ENCODE data around the gene GSTM2.

GSTM2 gene

DNA sequence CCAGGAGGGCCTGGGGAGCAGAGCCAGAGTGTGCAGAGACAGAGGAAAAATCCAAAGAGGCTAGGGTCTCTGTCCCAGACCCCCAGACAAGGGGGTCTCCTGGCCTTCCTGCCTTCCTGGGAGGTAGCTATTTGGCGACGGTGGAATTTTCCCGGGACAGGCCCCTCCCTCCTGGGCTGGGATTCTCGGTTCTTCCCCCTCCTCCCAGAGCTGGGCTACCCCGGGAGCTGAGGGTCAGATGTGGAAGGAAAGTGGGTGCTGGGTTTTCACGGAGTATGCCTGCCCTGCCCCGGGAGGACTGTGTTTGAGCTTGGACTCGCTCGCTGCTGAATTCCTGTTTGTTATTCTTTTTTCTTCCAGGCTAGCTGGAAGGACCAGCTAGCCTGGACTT is 47.5 kb upstream of the GSTM2 start:
- Histone ChIP-seq H3K27ac (ENCODE audit: low read depth, low read length) (peak overlapping the region; percentile 60), H2AK5ac (ENCODE audit: low read length) (peak overlapping the region; percentile 90)
- no CpG with 5 or more reads among the region's 9 CpGs for WGBS (ENCODE audit: extremely low coverage, insufficient coverage, insufficient read length)

GRCh38 chr1:109620841-109621286 is 47.0 kb upstream of the GSTM2 start:
- H3K18ac ChIP-seq (ENCODE audit: low read length): peak overlapping the region; percentile 30
- H2AFZ ChIP-seq (ENCODE audit: insufficient read depth, low read length, poor library complexity): peak overlapping the region; percentile 64
- peak; percentile 93 to 95 for DNase-seq
- H3K27ac ChIP-seq (ENCODE audit: low read depth, low read length): peak overlapping the region; percentile 60
- H3K79me1 ChIP-seq (ENCODE audit: low read length): peaks cover 18% of the 10 kb centered on the region
- no peaks in the 10 kb centered on the region for H3K9me3 ChIP-seq (ENCODE audit: insufficient read depth, low read depth, low read length)
- peaks cover under 1 to 3% of the 10 kb centered on the region in 2 experiments for H3K36me3 ChIP-seq (ENCODE audit: control insufficient read depth in 1 of 2, insufficient read depth in 2 of 2, low read length in 2 of 2)
- no peak overlapping the region for H2AK5ac ChIP-seq (ENCODE audit: low read length)
- no peak overlapping the region for H3K23ac ChIP-seq (ENCODE audit: low read length)
- H3K4me1 ChIP-seq (ENCODE audit: control insufficient read depth in 1 of 2, insufficient read depth in 2 of 2, low read length in 2 of 2): peaks cover 9 to 13% of the 10 kb centered on the region in 2 experiments
- H3K79me2 ChIP-seq (ENCODE audit: control insufficient read depth, insufficient read depth, low read length, poor library complexity): peaks cover 9% of the 10 kb centered on the region
- H3K4me3 ChIP-seq (ENCODE audit: low read depth, low read length): peak overlapping the region; percentile 77
- no peak overlapping the region for H2BK12ac ChIP-seq (ENCODE audit: low read length)
- H3K9ac ChIP-seq (ENCODE audit: low read length): peak overlapping the region; percentile 44
- no peak overlapping the region for H2BK5ac ChIP-seq (ENCODE audit: low read depth, low read length, poor library complexity)
- H4K91ac ChIP-seq (ENCODE audit: low read depth, low read length): peak overlapping the region; percentile 11
- WGBS (ENCODE audit: extremely low coverage, insufficient coverage, insufficient read length): no CpG with 5 or more reads among the region's 18 CpGs
- peak overlapping the region; percentile 82 for H3K4me2 ChIP-seq (ENCODE audit: low read length)
- H3K14ac ChIP-seq (ENCODE audit: low read length): peak overlapping the region; percentile 46
- H4K12ac ChIP-seq (ENCODE audit: low read depth, low read length): no peak overlapping the region
- H4K8ac ChIP-seq (ENCODE audit: low read depth, low read length): peak overlapping the region; percentile 71
- H3K4ac ChIP-seq (ENCODE audit: low read depth, low read length): peak overlapping the region; percentile 47
- H3K27me3 ChIP-seq (ENCODE audit: insufficient read depth, low read length): no peaks in the 10 kb centered on the region
- no peak overlapping the region for H2BK120ac ChIP-seq (ENCODE audit: insufficient read depth, low read length, poor library complexity)

More for the DNA sequence above, 47.5 kb upstream of the GSTM2 start:
- DNase-seq: peak; percentile 31 to 68
- H3K23ac ChIP-seq (ENCODE audit: low read length): no peak overlapping the region
- peak overlapping the region; percentile 82 for H3K4me2 ChIP-seq (ENCODE audit: low read length)
- H3K9me3 ChIP-seq (ENCODE audit: insufficient read depth, low read depth, low read length): no peaks in the 10 kb centered on the region
- peak overlapping the region; percentile 65 for H2AFZ ChIP-seq (ENCODE audit: insufficient read depth, low read length, poor library complexity)
- H3K4me3 ChIP-seq (ENCODE audit: low read depth, low read length): peak overlapping the region; percentile 77
- H4K91ac ChIP-seq (ENCODE audit: low read depth, low read length): peak overlapping the region; percentile 80
- H2BK120ac ChIP-seq (ENCODE audit: insufficient read depth, low read length, poor library complexity): peak overlapping the region; percentile 78
- peak overlapping the region; percentile 47 for H2BK5ac ChIP-seq (ENCODE audit: low read depth, low read length, poor library complexity)
- H3K9ac ChIP-seq (ENCODE audit: low read length): peak overlapping the region; percentile 81
- peak overlapping the region; percentile 96 for H4K12ac ChIP-seq (ENCODE audit: low read depth, low read length)
- peaks cover 9% of the 10 kb centered on the region for H3K79me2 ChIP-seq (ENCODE audit: control insufficient read depth, insufficient read depth, low read length, poor library complexity)
- H3K4ac ChIP-seq (ENCODE audit: low read depth, low read length): peak overlapping the region; percentile 73
- H3K18ac ChIP-seq (ENCODE audit: low read length): peak overlapping the region; percentile 98
- H3K27me3 ChIP-seq (ENCODE audit: insufficient read depth, low read length): no peaks in the 10 kb centered on the region
- H3K14ac ChIP-seq (ENCODE audit: low read length): peak overlapping the region; percentile 90
- peaks cover 0 to 2% of the 10 kb centered on the region in 2 experiments for H3K36me3 ChIP-seq (ENCODE audit: control insufficient read depth in 1 of 2, insufficient read depth in 2 of 2, low read length in 2 of 2)
- peaks cover 9 to 13% of the 10 kb centered on the region in 2 experiments for H3K4me1 ChIP-seq (ENCODE audit: control insufficient read depth in 1 of 2, insufficient read depth in 2 of 2, low read length in 2 of 2)
- H4K8ac ChIP-seq (ENCODE audit: low read depth, low read length): peak overlapping the region; percentile 89
- H2BK12ac ChIP-seq (ENCODE audit: low read length): peak overlapping the region; percentile 90
- H3K79me1 ChIP-seq (ENCODE audit: low read length): peaks cover 18% of the 10 kb centered on the region

DNA sequence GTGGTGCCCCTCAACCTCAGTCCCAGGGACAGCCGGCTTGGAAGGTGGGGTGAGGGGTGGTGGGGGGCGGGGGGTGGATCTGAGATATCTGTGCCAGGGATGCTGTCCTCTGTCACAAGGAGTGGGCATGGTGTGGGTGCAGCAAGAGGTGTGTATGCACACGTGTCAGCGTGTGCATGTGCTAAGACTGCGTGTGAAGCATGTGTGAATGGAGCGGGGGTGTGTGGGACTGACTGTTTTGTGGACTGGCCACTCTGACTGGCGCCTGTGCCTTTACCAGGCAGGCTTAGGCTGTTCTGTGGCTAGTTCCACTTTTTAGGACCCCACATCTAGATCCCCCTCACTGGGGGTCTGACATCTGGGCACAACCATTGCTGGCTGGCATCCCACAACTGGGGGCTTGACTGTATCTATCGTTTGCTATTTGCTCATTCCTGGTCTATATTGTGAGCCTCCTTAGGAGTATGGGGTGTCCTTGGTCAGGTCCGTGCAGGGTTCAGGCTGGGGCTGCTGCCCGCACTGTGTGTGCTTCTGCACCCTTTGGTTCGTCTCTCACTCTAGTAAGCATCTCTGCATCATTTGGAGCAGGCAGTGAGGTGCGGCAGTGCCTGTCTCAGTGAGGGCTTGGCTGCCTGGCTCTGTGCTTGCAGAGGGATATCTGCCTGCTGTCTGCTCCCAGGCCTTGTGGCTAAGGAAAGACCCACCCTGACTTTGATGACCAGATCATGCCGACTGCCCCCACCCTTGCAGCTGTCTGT is 46.3 kb upstream of the GSTM2 start:
- peaks cover 8 to 9% of the 10 kb centered on the region in 2 experiments for H3K36me3 ChIP-seq (ENCODE audit: control insufficient read depth in 1 of 2, insufficient read depth in 2 of 2, low read length in 2 of 2)
- no peak overlapping the region for H2BK12ac ChIP-seq (ENCODE audit: low read length)
- no peak overlapping the region for H4K12ac ChIP-seq (ENCODE audit: low read depth, low read length)
- peak overlapping the region; percentile 64 for H2AFZ ChIP-seq (ENCODE audit: insufficient read depth, low read length, poor library complexity)
- peaks cover 18% of the 10 kb centered on the region for H3K79me1 ChIP-seq (ENCODE audit: low read length)
- WGBS (ENCODE audit: extremely low coverage, insufficient coverage, insufficient read length): no CpG with 5 or more reads among the region's 13 CpGs
- peak overlapping the region; percentile 77 for H3K4me3 ChIP-seq (ENCODE audit: low read depth, low read length)
- H3K79me2 ChIP-seq (ENCODE audit: control insufficient read depth, insufficient read depth, low read length, poor library complexity): peaks cover 9% of the 10 kb centered on the region
- H3K9ac ChIP-seq (ENCODE audit: low read length): no peak overlapping the region
- H3K23ac ChIP-seq (ENCODE audit: low read length): no peak overlapping the region
- H4K8ac ChIP-seq (ENCODE audit: low read depth, low read length): peak overlapping the region; percentile 71
- no peak overlapping the region for H2BK120ac ChIP-seq (ENCODE audit: insufficient read depth, low read length, poor library complexity)
- no peaks in the 10 kb centered on the region for H3K9me3 ChIP-seq (ENCODE audit: insufficient read depth, low read depth, low read length)
- H3K14ac ChIP-seq (ENCODE audit: low read length): peak overlapping the region; percentile 46
- H2BK5ac ChIP-seq (ENCODE audit: low read depth, low read length, poor library complexity): no peak overlapping the region
- peak overlapping the region; percentile 82 for H3K4me2 ChIP-seq (ENCODE audit: low read length)
- H3K18ac ChIP-seq (ENCODE audit: low read length): peak overlapping the region; percentile 30
- H3K27me3 ChIP-seq (ENCODE audit: insufficient read depth, low read length): no peaks in the 10 kb centered on the region
- H3K4ac ChIP-seq (ENCODE audit: low read depth, low read length): peak overlapping the region; percentile 5
- DNase-seq: no peak
- no peak overlapping the region for H3K27ac ChIP-seq (ENCODE audit: low read depth, low read length)
- H3K4me1 ChIP-seq (ENCODE audit: control insufficient read depth in 1 of 2, insufficient read depth in 2 of 2, low read length in 2 of 2): peaks cover 9 to 13% of the 10 kb centered on the region in 2 experiments
- H4K91ac ChIP-seq (ENCODE audit: low read depth, low read length): no peak overlapping the region
- H2AK5ac ChIP-seq (ENCODE audit: low read length): no peak overlapping the region

- peak overlapping the region; percentile 2 for H3K18ac ChIP-seq (ENCODE audit: low read length)
- H2AFZ ChIP-seq (ENCODE audit: insufficient read depth, low read length, poor library complexity): no peak overlapping the region
Measured at GRCh38 chr1:109622137-109622892, 45.5 kb upstream of the GSTM2 start.

More at GRCh38 chr1:109622137-109622892, 45.5 kb upstream of the GSTM2 start:
- Histone ChIP-seq H4K8ac (ENCODE audit: low read depth, low read length) (no peak overlapping the region), H2BK120ac (ENCODE audit: insufficient read depth, low read length, poor library complexity) (no peak overlapping the region), H3K9me3 (ENCODE audit: insufficient read depth, low read depth, low read length) (no peaks in the 10 kb centered on the region), H2BK5ac (ENCODE audit: low read depth, low read length, poor library complexity) (no peak overlapping the region), H3K36me3 (ENCODE audit: control insufficient read depth in 1 of 2, insufficient read depth in 2 of 2, low read length in 2 of 2) (peaks cover 15 to 16% of the 10 kb centered on the region in 2 experiments), H4K91ac (ENCODE audit: low read depth, low read length) (no peak overlapping the region), H3K4me1 (ENCODE audit: control insufficient read depth in 1 of 2, insufficient read depth in 2 of 2, low read length in 2 of 2) (peaks cover 4 to 9% of the 10 kb centered on the region in 2 experiments), H3K14ac (ENCODE audit: low read length) (no peak overlapping the region), H2BK12ac (ENCODE audit: low read length) (no peak overlapping the region), H3K79me2 (ENCODE audit: control insufficient read depth, insufficient read depth, low read length, poor library complexity) (peaks cover 9% of the 10 kb centered on the region), H3K9ac (ENCODE audit: low read length) (no peak overlapping the region), H3K4me3 (ENCODE audit: low read depth, low read length) (no peak overlapping the region), H4K12ac (ENCODE audit: low read depth, low read length) (no peak overlapping the region), H3K79me1 (ENCODE audit: low read length) (peaks cover 14% of the 10 kb centered on the region), H3K4me2 (ENCODE audit: low read length) (no peak overlapping the region), H2AK5ac (ENCODE audit: low read length) (no peak overlapping the region), H3K4ac (ENCODE audit: low read depth, low read length) (peak overlapping the region; percentile 22), H3K27ac (ENCODE audit: low read depth, low read length) (no peak overlapping the region), H3K27me3 (ENCODE audit: insufficient read depth, low read length) (no peaks in the 10 kb centered on the region), H3K23ac (ENCODE audit: low read length) (no peak overlapping the region)
- WGBS (ENCODE audit: extremely low coverage, insufficient coverage, insufficient read length): no CpG with 5 or more reads among the region's 11 CpGs
- DNase-seq: no peak
